Urothelium cell line (cell line): Measurements from ENCODE around the gene USP9X.
A peak's percentile ranks its signal among the peaks of the same experiment; 100 is the strongest.
"Not testable (repeated sequence)": the region's sequence is repeated elsewhere in the genome, so short reads cannot be mapped to it uniquely, and the experiment has no call there.

ENCODE experiments used
- DNase-seq: peaks from one replicate; pipeline ENCODE4 v3.0.0; 2011; ENCODE audit warnings: low spot score, mixed read lengths
- FAIRE-seq: peaks from 2 replicates; lab custom pipeline; 2011; peaks lifted over from hg19 to GRCh38; lab: Jason Lieb, UNC

The USP9X gene

DNA sequence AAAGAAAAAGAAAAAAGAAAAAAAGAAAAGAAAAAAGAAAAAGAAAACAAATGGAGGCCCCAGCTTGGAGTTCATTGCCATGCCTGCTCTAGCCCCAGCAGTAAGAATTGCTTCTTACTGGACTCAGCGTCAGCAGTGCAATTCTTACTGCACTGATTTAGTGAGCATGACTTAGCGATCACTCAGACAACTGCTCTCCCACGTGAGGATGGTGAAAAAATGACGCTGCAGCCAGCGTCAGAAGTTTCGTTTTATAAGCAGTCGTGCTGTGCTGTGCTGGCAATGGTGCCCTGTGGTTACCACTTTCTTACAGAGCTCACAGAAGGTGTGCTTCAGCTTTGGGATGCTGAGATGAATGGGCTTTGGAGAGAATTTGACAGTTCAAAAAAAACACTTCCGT is 180.4 kb downstream of the USP9X start:
- DNase-seq = peak; percentile 40
- no peak for FAIRE-seq

DNA sequence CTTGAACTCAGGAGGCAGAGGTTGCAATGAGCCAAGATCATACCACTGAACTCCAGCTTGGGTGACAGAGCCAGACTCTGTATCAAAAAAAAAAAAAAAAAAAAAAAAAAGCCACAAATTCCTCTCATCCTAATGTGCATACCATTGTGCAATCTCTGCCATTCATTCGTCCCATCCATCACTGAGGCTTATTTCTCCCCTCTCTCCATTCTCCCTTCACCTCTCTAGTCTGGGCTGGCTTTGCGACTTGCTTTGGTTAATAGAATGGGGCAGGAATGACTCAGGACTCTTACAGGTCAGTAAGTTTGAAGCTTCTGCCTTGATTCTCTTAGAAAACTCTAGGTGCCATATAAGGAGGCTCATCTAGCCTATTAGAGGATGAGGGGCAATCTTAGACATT is 188.4 kb downstream of the USP9X start:
- no peak for DNase-seq

DNA sequence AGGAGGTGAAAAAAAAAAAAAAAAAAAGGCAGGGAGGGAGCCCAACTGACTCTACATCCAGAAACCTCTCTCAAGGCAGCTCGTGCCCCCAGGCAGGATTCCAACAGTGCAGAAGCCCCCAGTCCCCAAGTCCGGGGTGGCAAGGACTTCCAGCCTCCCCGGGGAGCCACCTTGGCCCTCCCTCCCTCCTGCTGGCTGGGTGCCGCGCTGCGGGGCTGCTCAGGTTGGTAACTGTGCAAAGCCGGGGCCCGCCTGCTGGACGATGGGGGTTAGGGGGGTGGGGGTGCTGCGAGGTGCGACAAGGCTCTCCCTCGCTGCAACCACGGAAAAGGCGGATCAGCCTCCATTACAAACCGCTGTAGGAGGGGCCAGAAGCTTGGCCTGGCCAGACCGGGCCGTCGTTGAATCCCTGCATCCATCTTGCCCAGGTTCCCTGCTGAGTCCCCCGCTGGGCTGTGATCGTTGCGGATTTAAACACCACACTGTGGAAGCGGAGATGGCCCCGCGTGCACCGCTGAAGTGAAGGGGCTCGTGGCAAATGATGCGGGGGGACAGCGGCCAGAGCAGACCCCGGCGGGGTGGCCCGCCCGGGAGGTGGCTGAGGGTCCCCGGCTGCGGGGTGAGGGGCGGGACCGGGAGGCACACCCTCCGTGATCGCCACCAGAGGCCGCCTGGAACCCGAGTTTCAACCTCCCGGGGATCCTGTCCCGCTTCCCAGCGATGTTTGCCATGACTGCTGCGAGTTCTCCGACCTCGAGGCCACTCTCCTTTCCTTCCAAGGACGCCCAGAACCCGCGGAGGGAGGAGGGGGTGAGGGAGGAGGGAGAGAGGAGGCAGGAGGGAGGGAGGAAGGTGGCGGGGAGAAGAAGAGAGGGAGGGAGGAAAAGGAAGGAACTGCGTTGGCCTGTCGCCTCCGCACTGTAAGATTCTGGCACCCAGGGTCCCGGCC is 190.7 kb downstream of the USP9X start:
- DNase-seq (peak; percentile 73), FAIRE-seq (no peak)

More for the DNA sequence above, 188.4 kb downstream of the USP9X start:
- no peak for FAIRE-seq

DNA sequence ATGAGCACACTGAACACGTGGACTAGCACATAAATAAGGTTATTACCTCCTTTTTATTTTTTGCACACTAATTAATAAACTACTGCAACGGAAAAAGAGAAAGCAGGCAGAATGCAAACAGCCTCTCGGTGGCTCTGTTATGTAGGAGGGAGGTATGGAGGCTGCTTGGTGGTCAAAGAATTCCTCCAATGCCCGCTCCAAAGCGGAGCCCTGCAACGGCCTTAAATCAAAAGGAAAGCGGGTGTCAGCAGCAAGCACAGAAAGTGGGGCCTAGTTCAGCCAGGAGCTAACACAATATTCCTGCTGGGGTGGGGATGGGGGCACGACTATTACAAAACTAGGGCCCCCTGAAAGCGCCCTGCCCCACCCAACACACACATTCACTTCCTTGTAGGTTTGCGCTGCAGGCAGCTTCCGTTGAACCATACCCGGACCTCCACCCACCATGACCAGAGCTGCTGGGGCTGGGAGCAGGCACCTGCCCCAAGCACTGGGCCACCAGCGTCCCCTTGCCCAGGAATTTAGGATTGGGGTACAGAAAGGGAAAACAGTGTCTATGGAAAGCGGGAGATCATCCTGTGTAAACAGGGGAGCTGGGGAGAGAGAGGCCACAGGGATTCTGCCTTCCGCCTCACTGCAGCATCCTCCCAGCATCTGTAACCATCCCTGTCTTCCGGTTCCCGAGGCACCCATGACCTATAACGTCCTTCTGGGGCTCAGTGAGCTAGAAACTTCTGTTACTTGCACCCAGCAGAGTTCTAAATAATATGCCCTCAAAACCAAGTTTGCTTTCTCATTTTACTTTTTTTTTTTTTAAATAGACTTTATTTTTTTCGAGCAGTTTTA is 191.6 kb downstream of the USP9X start:
- DNase-seq = no peak
- no peak for FAIRE-seq

DNA sequence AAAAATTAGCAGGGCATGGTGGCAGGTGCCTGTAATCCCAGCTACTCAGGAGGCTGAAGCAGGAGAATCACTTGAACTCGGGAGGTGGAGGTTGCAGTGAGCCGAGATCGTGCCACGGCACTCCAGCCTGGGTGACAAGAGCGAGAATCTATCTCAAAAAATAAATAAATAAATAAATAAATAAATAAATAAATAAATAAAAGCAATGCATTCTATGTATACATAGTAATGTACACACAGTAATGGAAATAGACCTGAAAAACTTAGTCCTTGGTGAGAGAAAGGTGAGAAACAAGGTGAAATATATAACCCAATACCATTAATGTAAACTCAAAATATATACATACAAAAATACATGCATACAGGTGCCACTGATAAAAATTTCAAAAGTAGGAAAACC is 197.1 kb downstream of the USP9X start:
- DNase-seq, FAIRE-seq: not testable (repeated sequence)

DNA sequence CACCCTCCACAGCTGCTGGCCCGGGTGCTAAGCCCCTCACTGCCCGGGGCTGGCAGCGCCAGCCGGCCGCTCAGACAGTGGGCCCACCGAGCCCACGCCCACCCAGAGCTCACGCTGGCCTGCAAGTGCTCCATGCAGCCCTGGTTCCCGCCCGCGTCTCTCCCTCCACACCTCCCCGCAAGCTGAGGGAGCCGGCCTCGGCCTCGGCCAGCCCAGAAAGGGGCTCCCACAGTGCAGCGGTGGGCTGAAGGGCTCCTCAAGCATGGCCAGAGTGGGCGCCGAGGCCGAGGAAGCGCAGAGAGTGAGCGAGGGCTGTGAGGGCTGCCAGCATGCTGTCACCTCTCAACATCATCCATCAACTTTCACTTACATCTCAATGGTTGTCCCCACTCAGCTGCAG is 200.7 kb downstream of the USP9X start:
- not testable (repeated sequence) for FAIRE-seq

More for the DNA sequence above, 200.7 kb downstream of the USP9X start:
- DNase-seq = not testable (repeated sequence)
